Measurements from ENCODE around the gene TP73. TPM values are rescaled to one million over a fixed set of nuclear protein-coding genes. Genes with fewer than 3 reads are reported as not detected.

The TP73 gene
- total and polyA plus RNA-seq, 2 donors (not counting 1 experiment from before 2014, with no cell fraction given), result 1.2 to 2.4 TPM

GRCh38 chr1:3700631-3701030 is 48.3 kb downstream of the TP73 start:
- Histone ChIP-seq H3K27me3 (replicated peaks in 1 of 4; ENCODE audit: control extremely low read depth in 1 of 4, control insufficient read depth in 3 of 4, insufficient read depth in 4 of 4, low read length in 3 of 4) (peaks cover 0 to 3% (median 0%) of the 10 kb centered on the region in 4 experiments), H3K4me1 (ENCODE audit: control insufficient read depth in 2 of 2, insufficient read depth in 2 of 2, low read length in 2 of 2) (peaks cover 12 to 17% of the 10 kb centered on the region in 2 donors), H3K9me3 (ENCODE audit: control extremely low read depth in 1 of 3, control insufficient read depth in 2 of 3, insufficient read depth in 1 of 3, low read length in 2 of 3) (no peaks in the 10 kb centered on the region), H3K79me2 (ENCODE audit: control insufficient read depth, insufficient read depth, low read length) (no peaks in the 10 kb centered on the region), H2AFZ (ENCODE audit: insufficient read depth, low read depth, low read length, poor library complexity, severe bottlenecking) (no peak overlapping the region), H3K27ac (ENCODE audit: low read length in 2 of 2) (no peak overlapping the region), H3K4me3 (ENCODE audit: control extremely low read depth in 1 of 5, extremely low read depth in 1 of 5, insufficient read depth in 1 of 5, low read depth in 2 of 5, low read length in 4 of 5) (no peak overlapping the region), H3K9ac (ENCODE audit: low read length) (no peak overlapping the region), H4K20me1 (ENCODE audit: control insufficient read depth, insufficient read depth, low read length, poor library complexity, severe bottlenecking) (no peaks in the 10 kb centered on the region), H3K4me2 (replicated peaks; ENCODE audit: low read depth, low read length, poor library complexity, severe bottlenecking) (no peak overlapping the region), H3K36me3 (replicated peaks in 1 of 2; ENCODE audit: control extremely low read depth in 1 of 2, control insufficient read depth in 1 of 2, extremely low read depth in 1 of 2, insufficient read depth in 2 of 2, low read length in 1 of 2) (no peaks in the 10 kb centered on the region)
- Mint-ChIP-seq H3K9me3 (ENCODE audit: insufficient read depth) (no peaks in the 10 kb centered on the region), H3K27me3 (peaks cover 8% of the 10 kb centered on the region), H3K4me3 (no peak overlapping the region), H3K27ac (no peak overlapping the region), H3K4me1 (peaks cover 14% of the 10 kb centered on the region)
- CTCF ChIA-PET, result no interaction called here
- POLR2A ChIA-PET, result no interaction called here
- TF ChIP-seq EZH2 (IDR thresholded peaks at IDR 0.05; ENCODE audit: borderline replicate concordance, insufficient read depth, low read depth, low read length, poor library complexity, severe bottlenecking), result no peak
- TF ChIP-seq CTCF (IDR thresholded peaks at IDR 0.05), result no peak
- intact Hi-C loops (cut with micrococcal nuclease), result no loop called here
- no peak for ATAC-seq (ENCODE audit: low read depth)
- whole genome bisulfite sequencing (ENCODE audit: insufficient coverage), result 92% methylated on average over 9 of the region's 10 CpGs
- DNase-seq, result no peak

GRCh38 chr1:3702528-3702927 is 50.2 kb downstream of the TP73 start:
- H3K4me2 ChIP-seq (replicated peaks; ENCODE audit: low read depth, low read length, poor library complexity, severe bottlenecking), result no peak overlapping the region
- no peak overlapping the region for H3K4me3 ChIP-seq (ENCODE audit: control extremely low read depth in 1 of 5, extremely low read depth in 1 of 5, insufficient read depth in 1 of 5, low read depth in 2 of 5, low read length in 4 of 5)
- H3K27ac ChIP-seq (ENCODE audit: low read length in 2 of 2), result no peak overlapping the region
- no peaks in the 10 kb centered on the region for H4K20me1 ChIP-seq (ENCODE audit: control insufficient read depth, insufficient read depth, low read length, poor library complexity, severe bottlenecking)
- Mint-ChIP-seq H3K9me3 (ENCODE audit: insufficient read depth) (no peaks in the 10 kb centered on the region), H3K27me3 (peaks cover 9% of the 10 kb centered on the region), H3K27ac (no peak overlapping the region), H3K4me1 (peaks cover 7% of the 10 kb centered on the region), H3K4me3 (no peak overlapping the region)
- no peak for TF ChIP-seq EZH2 (IDR thresholded peaks at IDR 0.05; ENCODE audit: borderline replicate concordance, insufficient read depth, low read depth, low read length, poor library complexity, severe bottlenecking)
- TF ChIP-seq CTCF (IDR thresholded peaks at IDR 0.05), result no peak
- H3K27me3 ChIP-seq (replicated peaks in 1 of 4; ENCODE audit: control extremely low read depth in 1 of 4, control insufficient read depth in 3 of 4, insufficient read depth in 4 of 4, low read length in 3 of 4), result peaks cover 0 to 3% (median 0%) of the 10 kb centered on the region in 4 experiments
- ATAC-seq (ENCODE audit: low read depth) (no peak), DNase-seq (no peak)
- no peak overlapping the region for H2AFZ ChIP-seq (ENCODE audit: insufficient read depth, low read depth, low read length, poor library complexity, severe bottlenecking)
- ChIA-PET POLR2A (no interaction called here), CTCF (interaction anchor here (0.8 to 1.4 kb wide), 2 partner anchors 22 to 44 kb away, joined by 3 to 4 read pairs; no protein-coding TSS in a partner anchor)
- no peaks in the 10 kb centered on the region for H3K79me2 ChIP-seq (ENCODE audit: control insufficient read depth, insufficient read depth, low read length)
- peaks cover 11 to 12% of the 10 kb centered on the region in 2 donors for H3K4me1 ChIP-seq (ENCODE audit: control insufficient read depth in 2 of 2, insufficient read depth in 2 of 2, low read length in 2 of 2)
- no peak overlapping the region for H3K9ac ChIP-seq (ENCODE audit: low read length)
- no peaks in the 10 kb centered on the region for H3K36me3 ChIP-seq (replicated peaks in 1 of 2; ENCODE audit: control extremely low read depth in 1 of 2, control insufficient read depth in 1 of 2, extremely low read depth in 1 of 2, insufficient read depth in 2 of 2, low read length in 1 of 2)
- WGBS (ENCODE audit: insufficient coverage), result 90% methylated on average over 18 of the region's 19 CpGs
- intact Hi-C loops (cut with micrococcal nuclease), result no loop called here
- H3K9me3 ChIP-seq (ENCODE audit: control extremely low read depth in 1 of 3, control insufficient read depth in 2 of 3, insufficient read depth in 1 of 3, low read length in 2 of 3), result no peaks in the 10 kb centered on the region

All from B cell (primary cell).